Activated effector memory CD4-positive, alpha-beta T cell treated with anti-CD3 and anti-CD28 coated beads, Interleukin-2, amount 50 U/mL, for 16 hours (primary cell): ENCODE data around the gene GEMIN7.

Source experiments
- DNase-seq: peaks from one replicate; pipeline ENCODE4 v3.0.0-alpha.2; 2020

The GEMIN7 gene

GRCh38 chr19:45079063-45079910 lies at the start of gene GEMIN7:
TSS of gene GEMIN7 (plus strand) at chr19:45079260. CDS start at chr19:45090115, 10,855 bp downstream.
- peak; percentile 93 for DNase-seq

- DNase-seq = no peak
Measured at GRCh38 chr19:45030825-45031224, 48.2 kb upstream of the GEMIN7 start.

GRCh38 chr19:45032421-45032820 lies 46.6 kb upstream of the GEMIN7 start:
- no peak for DNase-seq

- no peak for DNase-seq
Measured at GRCh38 chr19:45035755-45036154, 43.3 kb upstream of the GEMIN7 start.

GRCh38 chr19:45037393-45038169 lies 41.5 kb upstream of the GEMIN7 start:
- DNase-seq = no peak

GRCh38 chr19:45038931-45039893 lies 39.8 kb upstream of the GEMIN7 start, which contains the start of gene CLASRP:
TSS of gene CLASRP (plus strand) at chr19:45039045. CDS start at chr19:45040213, 1,168 bp downstream.
- peak; percentile 96 for DNase-seq

- no peak for DNase-seq
Measured at GRCh38 chr19:45040059-45040771, 38.8 kb upstream of the GEMIN7 start.

- no peak for DNase-seq
Measured at GRCh38 chr19:45041125-45041524, 37.9 kb upstream of the GEMIN7 start.

GRCh38 chr19:45045671-45046353 lies 33.2 kb upstream of the GEMIN7 start:
- DNase-seq = no peak

GRCh38 chr19:45046355-45046754 lies 32.7 kb upstream of the GEMIN7 start:
- no peak for DNase-seq

- no peak for DNase-seq
Measured at GRCh38 chr19:45047188-45047797, 31.8 kb upstream of the GEMIN7 start.

GRCh38 chr19:45049073-45049736 lies 29.9 kb upstream of the GEMIN7 start:
- DNase-seq = no peak

- DNase-seq = no peak
Measured at GRCh38 chr19:45050036-45050435, 29.0 kb upstream of the GEMIN7 start.

- DNase-seq = no peak
Measured at GRCh38 chr19:45051929-45052579, 27.0 kb upstream of the GEMIN7 start.

- no peak for DNase-seq
Measured at GRCh38 chr19:45056831-45057230, 22.2 kb upstream of the GEMIN7 start.

- DNase-seq = no peak
Measured at GRCh38 chr19:45057444-45057843, 21.6 kb upstream of the GEMIN7 start.

GRCh38 chr19:45058622-45059159 lies 20.4 kb upstream of the GEMIN7 start:
- no peak for DNase-seq

- peak; percentile 94 for DNase-seq
Measured at GRCh38 chr19:45059258-45059965, 19.6 kb upstream of the GEMIN7 start.

- DNase-seq = no peak
Measured at GRCh38 chr19:45061965-45062364, 17.1 kb upstream of the GEMIN7 start.
